ENCODE results near the gene MYD88. TPM values are rescaled to one million over a fixed set of nuclear protein-coding genes. Genes with fewer than 3 reads are reported as not detected.

The MYD88 gene
- total and polyA plus RNA-seq, 5 donors: 8.4 to 19.8 (median 12.7) TPM

DNA sequence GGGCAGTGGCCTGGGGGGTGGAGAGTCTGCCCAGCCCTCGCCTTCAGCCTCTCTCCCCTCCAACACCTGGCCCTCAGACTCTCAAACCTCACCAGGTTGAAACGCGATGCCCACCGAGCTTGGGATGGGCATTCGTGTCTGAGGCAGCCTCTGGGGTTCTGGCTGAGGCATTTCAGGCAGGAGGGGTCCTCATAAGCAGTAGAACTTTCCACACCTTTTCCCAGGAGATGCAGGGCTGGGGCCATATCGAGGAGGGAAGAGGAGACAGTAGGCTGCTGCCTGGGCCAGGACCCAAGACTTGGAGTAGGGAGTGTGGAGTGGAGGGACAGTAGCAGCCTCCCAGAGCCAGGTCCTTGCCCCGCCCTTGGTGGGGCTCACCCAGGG, 26.1 kb upstream of the MYD88 start:
- ATAC-seq (no peak), DNase-seq (no peak)
- no peak overlapping the region for H3K4me3 ChIP-seq (ENCODE audit: low read length)
- H3K27ac ChIP-seq (ENCODE audit: low read length): no peak overlapping the region
- intact Hi-C loops (cut with DNase I): loop anchor here in 2 of 4 donors (10.0 kb wide), 2 partner anchors 362 to 372 kb away; no protein-coding TSS in a partner anchor
- no peaks in the 10 kb centered on the region for H3K9me3 ChIP-seq (ENCODE audit: control insufficient read depth, low read length)
- 83% methylated on average over 7 of the region's 7 CpGs for WGBS
- H3K27me3 ChIP-seq (ENCODE audit: control insufficient read depth, insufficient read depth): no peaks in the 10 kb centered on the region
- no peaks in the 10 kb centered on the region for H3K4me1 ChIP-seq (ENCODE audit: control insufficient read depth, insufficient read depth, low read length)

DNA sequence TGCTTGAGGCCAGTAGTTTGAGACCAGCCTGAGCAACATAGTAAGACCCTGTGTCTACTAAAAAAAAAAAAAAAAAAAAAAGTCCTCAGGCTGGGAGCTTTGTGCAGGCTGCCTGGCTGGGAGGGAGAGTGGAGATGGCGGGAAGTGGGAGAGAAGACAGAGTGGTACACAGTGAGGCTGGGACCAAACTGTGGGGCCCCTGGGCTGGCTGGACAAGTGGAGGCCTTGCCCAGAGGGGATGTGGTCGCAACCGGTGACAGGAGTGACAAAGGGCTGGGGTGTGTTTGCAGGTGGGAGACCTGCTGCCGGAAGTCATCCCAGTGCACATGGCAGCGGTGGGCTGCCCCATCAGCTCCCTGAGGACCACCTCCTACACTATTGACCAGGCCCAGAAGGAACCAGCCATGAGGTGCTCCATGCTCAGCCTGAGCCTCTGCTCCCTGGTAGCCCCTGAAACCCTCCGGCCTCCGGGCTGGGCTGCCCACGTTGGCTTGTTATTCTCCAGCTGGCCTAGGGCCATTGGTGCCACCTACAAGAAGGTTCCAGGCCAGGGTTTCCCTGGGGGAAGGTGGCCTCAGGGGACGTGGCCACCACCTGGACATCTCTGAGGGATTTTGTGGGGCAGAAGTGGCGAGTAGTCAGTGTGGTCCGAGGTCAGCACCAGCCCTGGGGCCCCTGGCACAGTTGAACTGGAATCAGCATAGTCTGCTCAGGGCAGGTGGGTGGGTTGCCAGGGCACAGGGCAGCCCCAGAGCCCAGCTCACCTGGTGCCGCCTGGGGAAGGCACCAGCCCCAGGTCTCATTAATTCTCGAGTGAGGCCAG, 24.2 kb upstream of the MYD88 start:
- ATAC-seq: no peak
- Histone ChIP-seq H3K27me3 (ENCODE audit: control insufficient read depth, insufficient read depth) (no peaks in the 10 kb centered on the region), H3K4me3 (ENCODE audit: low read length) (no peak overlapping the region), H3K27ac (ENCODE audit: low read length) (no peak overlapping the region), H3K4me1 (ENCODE audit: control insufficient read depth, insufficient read depth, low read length) (no peaks in the 10 kb centered on the region), H3K9me3 (ENCODE audit: control insufficient read depth, low read length) (no peaks in the 10 kb centered on the region)
- intact Hi-C loops (cut with DNase I): loop anchor here in 2 of 4 donors (10.0 kb wide), 2 partner anchors 361 to 371 kb away; no protein-coding TSS in a partner anchor
- WGBS: 89% methylated on average over 13 of the region's 13 CpGs
- DNase-seq: peak in 1 of 3 donors; percentile 42

DNA sequence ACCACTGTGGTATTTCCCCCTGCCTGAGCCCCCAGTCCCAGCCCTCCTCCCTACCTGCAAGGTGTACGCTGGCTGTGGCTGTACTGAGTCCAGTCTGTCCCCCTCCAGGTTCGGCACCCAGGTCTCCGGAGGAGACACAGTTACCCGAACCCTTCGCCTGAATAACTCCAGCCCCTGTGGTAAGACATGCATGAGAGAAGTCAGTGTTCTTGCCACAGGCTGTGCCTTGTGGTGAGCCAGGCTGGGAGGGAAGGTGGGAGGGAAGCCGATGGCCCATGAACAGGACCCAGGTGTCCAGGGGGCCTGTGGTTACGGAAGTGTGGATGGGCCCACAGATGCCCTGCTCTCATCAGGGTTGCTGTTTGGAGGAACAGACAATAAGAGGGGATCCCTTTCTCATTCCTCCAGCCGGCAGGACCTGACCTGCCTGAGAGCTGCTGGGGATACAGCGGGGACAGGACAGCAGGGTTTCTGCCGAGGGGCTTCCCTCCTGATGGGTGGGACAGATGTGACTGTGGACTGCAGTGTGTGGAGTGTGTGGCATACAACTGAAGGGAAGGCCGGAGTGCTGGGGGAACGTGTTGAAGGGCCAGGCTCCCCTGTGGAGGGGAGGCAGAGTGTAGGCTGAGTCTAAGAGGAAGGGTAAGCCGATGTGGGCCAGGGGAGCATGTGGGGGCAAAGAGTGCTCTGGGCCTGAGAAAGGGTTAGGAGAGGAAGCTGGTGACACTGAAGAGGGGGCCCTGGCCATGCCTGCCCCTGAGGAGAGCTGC, 23.4 kb upstream of the MYD88 start:
- ATAC-seq: no peak
- no peak overlapping the region for H3K27ac ChIP-seq (ENCODE audit: low read length)
- WGBS: 79% methylated on average over 13 of the region's 13 CpGs
- H3K4me3 ChIP-seq (ENCODE audit: low read length): no peak overlapping the region
- H3K9me3 ChIP-seq (ENCODE audit: control insufficient read depth, low read length): no peaks in the 10 kb centered on the region
- DNase-seq: no peak
- intact Hi-C loops (cut with DNase I): loop anchor here in 3 of 4 donors (5.0 to 10.0 kb wide), 3 partner anchors 360 to 370 kb away; no protein-coding TSS in a partner anchor
- no peaks in the 10 kb centered on the region for H3K27me3 ChIP-seq (ENCODE audit: control insufficient read depth, insufficient read depth)
- H3K4me1 ChIP-seq (ENCODE audit: control insufficient read depth, insufficient read depth, low read length): no peaks in the 10 kb centered on the region

DNA sequence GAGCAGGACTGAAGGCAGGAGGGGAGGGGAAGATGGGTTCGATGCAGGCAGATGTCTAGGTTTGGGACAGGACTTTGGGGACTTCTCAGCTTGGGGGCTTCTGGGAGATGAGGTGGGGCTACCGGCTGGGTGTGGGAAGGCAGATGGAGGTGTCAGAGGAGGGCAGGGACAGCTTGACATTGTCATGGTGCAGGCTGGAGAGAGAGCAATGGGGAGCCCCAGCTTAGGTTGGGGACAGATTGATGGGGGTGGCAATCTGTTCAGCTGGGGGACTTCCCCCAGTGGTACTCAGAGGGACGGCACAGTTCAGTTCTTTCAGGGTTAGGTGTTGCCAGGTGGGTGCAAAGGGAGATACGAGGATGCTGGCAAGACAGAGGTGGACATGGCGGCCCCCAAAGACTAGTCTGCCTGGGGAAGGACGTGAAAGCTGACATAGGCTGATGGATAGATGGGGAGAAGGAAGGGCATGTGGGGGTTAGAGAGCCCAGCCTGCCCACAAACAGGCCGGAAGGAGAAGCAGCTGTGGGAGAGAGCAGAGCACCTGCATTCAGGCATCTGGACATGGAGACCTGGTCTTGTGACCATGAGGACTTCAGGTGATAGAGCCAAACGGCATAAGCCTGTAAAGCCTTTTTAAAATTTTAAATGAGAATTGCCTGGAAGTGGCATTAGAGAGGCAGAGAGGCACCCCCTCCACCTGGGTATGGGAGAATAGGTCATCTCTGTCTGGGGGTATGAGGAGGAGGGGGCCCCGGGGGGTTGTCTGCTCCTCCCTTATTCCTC, 22.6 kb upstream of the MYD88 start:
- intact Hi-C loops (cut with DNase I): loop anchor here in 3 of 4 donors (5.0 to 10.0 kb wide), 3 partner anchors 359 to 369 kb away; no protein-coding TSS in a partner anchor
- no peaks in the 10 kb centered on the region for H3K27me3 ChIP-seq (ENCODE audit: control insufficient read depth, insufficient read depth)
- 72% methylated on average over 9 of the region's 9 CpGs for whole genome bisulfite sequencing
- no peaks in the 10 kb centered on the region for H3K9me3 ChIP-seq (ENCODE audit: control insufficient read depth, low read length)
- no peaks in the 10 kb centered on the region for H3K4me1 ChIP-seq (ENCODE audit: control insufficient read depth, insufficient read depth, low read length)
- DNase-seq: no peak
- no peak overlapping the region for H3K4me3 ChIP-seq (ENCODE audit: low read length)
- no peak for ATAC-seq
- no peak overlapping the region for H3K27ac ChIP-seq (ENCODE audit: low read length)

DNA sequence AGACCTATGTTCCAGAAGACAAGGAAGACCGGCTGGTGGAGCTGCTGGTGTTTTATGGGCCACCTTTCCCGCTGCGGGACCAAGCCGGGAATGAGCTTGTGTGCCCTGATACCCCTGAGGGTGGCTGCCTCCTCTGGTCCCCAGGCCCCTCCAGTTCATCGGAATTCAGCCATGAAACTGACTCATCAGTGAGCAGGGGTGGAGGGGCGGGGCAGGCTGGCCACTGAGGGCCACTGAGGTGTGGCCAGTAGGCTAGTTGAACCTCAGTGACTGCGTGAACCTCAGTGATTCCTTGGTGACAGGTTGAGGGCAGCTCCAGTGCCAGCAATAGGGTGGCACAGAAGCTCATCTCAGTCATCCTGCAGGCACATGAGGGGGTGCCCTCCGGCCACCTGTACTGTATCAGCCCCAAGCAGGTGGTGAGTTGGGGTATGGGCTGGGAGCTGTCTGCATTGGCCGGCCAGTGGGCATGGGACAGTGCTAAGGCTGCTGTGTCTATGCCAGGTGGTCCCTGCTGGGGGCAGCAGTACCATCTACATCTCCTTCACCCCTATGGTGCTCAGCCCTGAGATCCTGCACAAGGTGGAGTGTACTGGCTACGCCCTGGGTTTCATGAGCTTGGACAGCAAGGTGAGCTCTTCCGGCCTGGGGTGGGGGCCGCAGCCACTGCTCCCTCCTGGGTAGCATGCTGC, 21.8 kb upstream of the MYD88 start:
- ATAC-seq: peak in 1 of 2 donors; percentile 2
- no peaks in the 10 kb centered on the region for H3K9me3 ChIP-seq (ENCODE audit: control insufficient read depth, low read length)
- H3K4me3 ChIP-seq (ENCODE audit: low read length): no peak overlapping the region
- DNase-seq: no peak
- 84% methylated on average over 12 of the region's 12 CpGs for WGBS
- H3K4me1 ChIP-seq (ENCODE audit: control insufficient read depth, insufficient read depth, low read length): no peaks in the 10 kb centered on the region
- H3K27ac ChIP-seq (ENCODE audit: low read length): no peak overlapping the region
- no peaks in the 10 kb centered on the region for H3K27me3 ChIP-seq (ENCODE audit: control insufficient read depth, insufficient read depth)
- intact Hi-C loops (cut with DNase I): loop anchor here in 3 of 4 donors (5.0 to 10.0 kb wide), 3 partner anchors 358 to 368 kb away; no protein-coding TSS in a partner anchor

DNA sequence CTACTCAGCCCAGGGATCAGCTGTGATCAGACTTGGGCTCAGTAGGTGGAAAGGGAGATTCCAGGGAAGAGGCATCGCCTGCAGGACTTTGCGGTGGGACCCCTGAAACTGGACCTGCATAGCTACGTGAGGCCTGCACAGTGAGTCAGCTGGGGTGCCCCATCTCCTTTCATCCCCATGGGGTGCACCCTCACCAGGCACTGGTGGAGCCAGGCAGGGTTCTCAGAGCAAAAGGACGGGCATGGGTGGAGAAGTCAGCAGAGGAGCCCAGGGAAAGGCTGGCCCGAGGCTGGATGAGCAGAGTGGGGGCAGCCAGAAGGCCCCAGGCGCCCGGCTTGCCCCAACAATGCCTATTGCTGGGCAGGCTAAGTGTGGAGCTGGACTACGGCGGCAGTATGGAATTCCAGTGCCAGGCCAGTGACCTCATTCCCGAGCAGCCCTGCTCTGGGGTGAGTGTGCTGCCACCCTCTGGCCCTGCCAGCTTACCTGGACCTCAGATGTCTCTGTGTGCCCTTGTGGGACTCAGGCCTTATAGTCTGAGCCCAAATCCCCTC, 21.2 kb upstream of the MYD88 start:
- H3K27me3 ChIP-seq (ENCODE audit: control insufficient read depth, insufficient read depth): no peaks in the 10 kb centered on the region
- WGBS: 78% methylated on average over 10 of the region's 10 CpGs
- peak in 1 of 3 donors; percentile 54 for DNase-seq
- intact Hi-C loops (cut with DNase I): loop anchor here in 3 of 4 donors (5.0 to 10.0 kb wide), 3 partner anchors 358 to 368 kb away; no protein-coding TSS in a partner anchor
- no peaks in the 10 kb centered on the region for H3K9me3 ChIP-seq (ENCODE audit: control insufficient read depth, low read length)
- H3K4me3 ChIP-seq (ENCODE audit: low read length): no peak overlapping the region
- H3K4me1 ChIP-seq (ENCODE audit: control insufficient read depth, insufficient read depth, low read length): no peaks in the 10 kb centered on the region
- no peak overlapping the region for H3K27ac ChIP-seq (ENCODE audit: low read length)
- peak; percentile 21 to 41 for ATAC-seq

DNA sequence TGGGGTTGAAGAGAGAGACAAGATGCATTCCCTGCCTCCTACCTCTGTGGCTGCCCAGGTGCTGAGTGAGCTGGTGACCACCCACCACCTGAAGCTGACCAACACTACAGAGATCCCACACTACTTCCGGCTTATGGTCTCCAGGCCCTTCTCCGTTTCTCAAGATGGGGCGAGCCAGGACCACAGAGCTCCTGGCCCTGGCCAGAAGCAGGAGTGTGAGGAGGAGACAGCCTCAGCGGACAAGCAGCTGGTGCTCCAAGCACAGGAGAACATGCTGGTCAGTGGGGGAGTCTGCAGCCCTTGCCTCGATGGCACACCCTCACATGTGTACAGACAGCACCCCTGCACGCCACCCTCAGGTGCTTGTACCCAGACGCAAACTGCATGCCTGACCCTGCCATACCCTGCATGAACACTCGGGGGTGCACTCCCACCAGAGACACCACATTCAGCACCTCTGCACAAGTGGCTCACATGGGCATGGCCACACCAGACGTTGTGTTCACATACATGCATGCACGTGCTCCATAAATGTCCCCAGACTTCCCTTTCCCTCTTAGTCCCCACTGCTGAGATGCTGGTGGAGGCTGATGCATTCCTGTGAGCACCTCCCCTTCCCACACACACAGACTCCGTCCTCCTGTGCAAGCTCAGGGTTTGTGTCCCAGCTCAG, 20.6 kb upstream of the MYD88 start:
- ATAC-seq (peak; percentile 64 to 71), DNase-seq (peak; percentile 58 to 81 (median 79))
- intact Hi-C loops (cut with DNase I): loop anchor here in 3 of 4 donors (5.0 to 10.0 kb wide), 3 partner anchors 357 to 367 kb away; no protein-coding TSS in a partner anchor
- Histone ChIP-seq H3K4me3 (ENCODE audit: low read length) (no peak overlapping the region), H3K9me3 (ENCODE audit: control insufficient read depth, low read length) (no peaks in the 10 kb centered on the region), H3K27ac (ENCODE audit: low read length) (no peak overlapping the region), H3K4me1 (ENCODE audit: control insufficient read depth, insufficient read depth, low read length) (no peaks in the 10 kb centered on the region), H3K27me3 (ENCODE audit: control insufficient read depth, insufficient read depth) (no peaks in the 10 kb centered on the region)
- 58% methylated on average over 11 of the region's 11 CpGs for WGBS

DNA sequence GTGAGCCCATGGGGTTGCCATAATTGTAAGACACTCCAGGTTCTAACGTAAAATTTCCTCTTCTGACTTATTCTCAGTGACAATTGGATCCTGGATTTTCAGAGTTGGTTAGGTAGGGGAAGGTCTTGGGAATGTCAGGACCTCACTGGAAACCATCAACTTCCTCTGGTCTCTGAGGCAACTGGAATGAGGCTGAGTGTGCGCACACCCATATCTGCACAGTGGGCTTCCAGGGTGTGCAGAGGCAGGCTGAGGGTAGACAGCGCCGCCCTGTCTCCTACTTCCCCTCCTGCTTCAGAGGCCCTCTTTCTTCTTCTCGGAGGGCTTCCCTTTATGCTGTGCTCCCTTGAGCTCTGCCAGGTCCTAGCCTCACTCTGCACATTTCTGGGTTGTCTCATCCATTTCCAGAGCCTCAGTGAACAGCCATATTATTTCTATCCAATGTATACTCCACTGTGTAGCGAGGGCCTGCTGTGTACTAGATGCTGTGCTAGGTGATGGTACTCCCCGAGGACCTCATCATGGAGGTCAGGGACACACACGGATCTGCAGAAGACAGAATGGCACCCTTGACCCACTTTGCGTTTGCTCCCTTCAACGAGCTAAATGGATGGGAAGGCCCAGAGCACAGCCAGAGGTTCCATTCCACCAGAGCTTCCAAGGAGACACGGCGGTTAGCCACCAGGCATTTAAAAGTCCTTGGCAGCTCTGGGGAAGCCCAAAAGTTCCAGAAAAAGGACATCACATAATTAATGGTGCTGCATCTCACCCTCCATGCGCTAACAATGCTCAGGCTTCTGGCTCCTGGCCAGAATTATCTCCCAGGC, 19.8 kb upstream of the MYD88 start:
- no peak for DNase-seq
- H3K4me3 ChIP-seq (ENCODE audit: low read length): no peak overlapping the region
- no peaks in the 10 kb centered on the region for H3K27me3 ChIP-seq (ENCODE audit: control insufficient read depth, insufficient read depth)
- 87% methylated on average over 13 of the region's 13 CpGs for whole genome bisulfite sequencing
- H3K9me3 ChIP-seq (ENCODE audit: control insufficient read depth, low read length): no peaks in the 10 kb centered on the region
- intact Hi-C loops (cut with DNase I): loop anchor here in 3 of 4 donors (5.0 to 10.0 kb wide), 3 partner anchors 356 to 366 kb away; no protein-coding TSS in a partner anchor
- no peak for ATAC-seq
- H3K4me1 ChIP-seq (ENCODE audit: control insufficient read depth, insufficient read depth, low read length): no peaks in the 10 kb centered on the region
- no peak overlapping the region for H3K27ac ChIP-seq (ENCODE audit: low read length)

DNA sequence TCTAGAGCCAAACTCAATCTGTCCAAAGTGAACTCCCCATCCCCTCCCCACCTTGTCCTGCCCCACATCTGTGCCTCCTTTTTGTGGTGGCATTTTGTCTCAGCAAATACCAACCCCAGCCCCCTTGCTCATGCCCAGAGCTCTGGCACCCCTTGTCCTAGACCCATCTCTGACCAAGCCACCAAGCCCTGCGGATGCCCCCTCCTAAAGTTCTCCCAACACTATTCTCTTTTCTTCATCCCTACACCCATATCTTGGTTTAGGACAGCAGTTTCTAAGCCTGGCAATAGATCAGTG, 19.3 kb upstream of the MYD88 start:
- intact Hi-C loops (cut with DNase I): loop anchor here in 3 of 4 donors (5.0 to 10.0 kb wide), 3 partner anchors 356 to 366 kb away; no protein-coding TSS in a partner anchor
- ATAC-seq (no peak), DNase-seq (no peak)
- Histone ChIP-seq H3K9me3 (ENCODE audit: control insufficient read depth, low read length) (no peaks in the 10 kb centered on the region), H3K27ac (ENCODE audit: low read length) (no peak overlapping the region), H3K4me1 (ENCODE audit: control insufficient read depth, insufficient read depth, low read length) (no peaks in the 10 kb centered on the region), H3K4me3 (ENCODE audit: low read length) (no peak overlapping the region), H3K27me3 (ENCODE audit: control insufficient read depth, insufficient read depth) (no peaks in the 10 kb centered on the region)
- 98% methylated on average over 1 of the region's 1 CpG for WGBS
